ENCODE measurements around the gene ABLIM2.
A peak's percentile ranks its signal among the peaks of the same experiment; 100 is the strongest.

Gene ABLIM2

DNA sequence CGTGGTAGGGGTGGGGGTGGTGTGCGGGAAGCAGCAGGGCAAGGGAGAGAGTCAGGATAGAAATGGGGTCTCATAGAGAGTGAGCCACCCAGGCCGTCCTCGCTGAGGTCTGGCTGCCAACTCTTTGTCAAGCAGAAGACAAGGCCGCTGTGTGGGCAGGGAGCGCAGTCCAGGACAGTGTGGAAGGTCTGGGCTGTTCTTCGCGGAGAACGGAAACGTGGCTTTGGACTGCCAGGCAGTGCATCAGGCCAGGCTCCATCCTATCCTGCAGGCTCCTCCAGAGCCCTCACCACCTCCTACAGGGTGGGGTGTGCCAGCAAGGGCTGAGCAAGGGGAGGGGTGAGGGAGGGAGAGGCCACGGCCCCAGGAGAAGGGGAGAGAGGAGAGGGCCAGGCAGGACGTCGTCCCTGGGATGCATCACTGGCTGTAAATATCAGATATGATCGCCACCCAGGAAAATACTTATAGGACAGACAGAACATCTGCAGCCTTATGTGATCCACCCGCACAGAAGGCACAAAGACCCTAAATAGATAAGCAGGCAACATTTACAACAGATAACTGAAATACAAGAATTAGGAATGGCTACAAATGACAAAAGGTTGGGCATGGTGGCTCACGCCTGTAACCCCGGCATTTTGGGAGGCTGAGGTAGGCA lies 85.3 kb downstream of the ABLIM2 start:
- DNase-seq: no peak

DNA sequence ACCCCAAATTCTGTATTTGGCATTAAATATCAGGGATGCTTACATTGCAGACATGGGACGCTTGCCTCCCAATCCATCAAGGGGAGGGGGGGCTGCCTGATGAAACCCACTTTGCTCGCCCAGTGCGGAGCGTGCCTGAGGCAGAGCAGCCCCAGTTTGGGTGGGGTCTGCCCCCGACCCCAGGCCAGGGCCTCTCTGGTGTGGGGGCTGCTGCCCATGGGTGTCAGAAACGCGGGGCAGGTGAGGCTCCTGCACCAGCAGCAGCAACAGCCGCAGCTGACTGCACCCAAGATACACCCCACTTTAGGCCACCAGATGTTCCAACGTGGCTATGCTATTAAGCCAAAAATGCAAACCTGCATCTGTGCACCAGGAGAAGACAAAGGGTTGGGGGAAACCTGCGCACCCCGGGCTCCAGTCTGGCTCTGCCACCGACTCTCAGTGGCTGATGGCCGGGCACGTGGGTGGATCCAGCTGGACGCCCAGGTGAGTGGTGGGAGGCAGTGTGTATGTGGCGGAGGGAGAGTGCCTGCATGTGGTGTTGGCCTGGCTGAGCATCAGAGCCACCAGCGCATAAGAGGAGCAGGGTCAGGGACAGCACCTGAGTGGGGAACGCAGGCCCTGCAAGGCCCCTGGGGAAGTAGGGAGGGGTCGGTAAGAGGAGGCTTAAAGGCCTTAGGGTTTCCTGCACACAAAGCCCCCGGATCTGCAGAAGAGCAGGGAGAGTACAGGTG lies 86.2 kb downstream of the ABLIM2 start:
- no peak for DNase-seq

DNA sequence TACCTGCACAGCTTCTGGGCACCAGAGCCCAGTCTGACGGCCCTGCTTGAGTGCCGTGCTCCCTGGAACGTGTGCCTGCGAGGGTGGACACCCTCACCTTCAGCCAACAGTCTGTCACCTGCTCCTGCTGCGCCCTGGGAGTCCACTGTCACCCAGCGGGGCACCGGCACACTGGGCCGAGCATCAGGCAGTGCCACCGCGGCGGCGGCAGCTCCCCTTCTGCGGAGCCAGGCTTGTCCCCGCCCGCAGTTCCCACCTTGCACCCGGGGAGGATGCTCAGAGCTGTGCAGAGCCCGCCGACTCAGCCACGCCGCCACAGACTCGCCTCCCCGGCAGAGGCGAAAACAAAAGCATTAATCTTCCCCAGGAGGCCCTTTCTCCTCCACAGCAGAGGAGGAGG lies 86.8 kb downstream of the ABLIM2 start:
- DNase-seq: peak in 13 of 56 donors; percentile 31 to 78 (median 40)

DNA sequence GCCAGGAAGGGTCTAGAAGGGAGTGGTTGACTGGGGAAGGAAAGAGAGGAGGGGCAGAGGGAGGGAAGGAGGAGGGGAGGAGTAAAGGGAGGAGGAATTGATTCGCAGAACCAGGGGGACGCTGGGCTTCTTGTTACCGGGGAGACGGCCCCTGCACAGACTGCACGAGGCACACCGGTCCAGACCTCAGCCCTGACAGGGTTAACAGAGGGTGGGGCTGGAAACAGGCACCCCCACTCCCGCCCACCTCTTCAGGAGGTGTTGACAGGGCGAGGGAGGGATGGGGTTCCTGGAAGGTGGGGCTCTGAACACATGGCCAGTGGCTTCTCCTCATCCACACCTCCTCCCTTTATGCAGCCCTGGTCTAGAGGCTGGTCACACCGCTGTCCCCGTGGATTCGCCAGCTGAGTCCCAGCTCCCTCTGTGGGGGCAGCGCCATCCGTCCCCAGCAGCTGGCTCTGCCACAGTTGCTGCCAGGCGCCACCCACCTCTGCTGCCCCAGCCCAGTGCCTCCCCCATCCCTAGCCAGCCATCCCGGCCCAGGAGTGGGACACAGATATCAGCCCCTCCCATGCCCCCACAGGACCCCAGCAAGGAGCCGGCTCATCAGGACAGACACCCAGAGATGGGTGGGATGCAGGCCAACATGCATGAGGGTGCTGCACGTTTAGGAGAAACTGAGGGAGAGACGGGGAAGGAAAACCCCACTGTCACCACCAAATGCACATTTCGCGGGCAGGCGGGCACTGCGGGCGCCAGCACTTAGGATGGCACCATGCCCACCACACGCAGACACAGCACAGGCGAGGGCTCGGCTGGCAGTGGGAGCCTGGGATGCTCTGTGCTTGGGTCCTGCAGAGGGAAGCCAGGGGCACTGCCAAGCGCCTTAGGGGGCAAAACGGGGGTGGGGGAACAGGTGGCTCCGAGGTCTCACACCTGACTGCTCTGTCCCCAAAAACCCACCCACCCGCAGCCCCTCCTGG lies 87.6 kb downstream of the ABLIM2 start:
- DNase-seq: peak in 12 of 56 donors; percentile 36 to 69 (median 52)

DNA sequence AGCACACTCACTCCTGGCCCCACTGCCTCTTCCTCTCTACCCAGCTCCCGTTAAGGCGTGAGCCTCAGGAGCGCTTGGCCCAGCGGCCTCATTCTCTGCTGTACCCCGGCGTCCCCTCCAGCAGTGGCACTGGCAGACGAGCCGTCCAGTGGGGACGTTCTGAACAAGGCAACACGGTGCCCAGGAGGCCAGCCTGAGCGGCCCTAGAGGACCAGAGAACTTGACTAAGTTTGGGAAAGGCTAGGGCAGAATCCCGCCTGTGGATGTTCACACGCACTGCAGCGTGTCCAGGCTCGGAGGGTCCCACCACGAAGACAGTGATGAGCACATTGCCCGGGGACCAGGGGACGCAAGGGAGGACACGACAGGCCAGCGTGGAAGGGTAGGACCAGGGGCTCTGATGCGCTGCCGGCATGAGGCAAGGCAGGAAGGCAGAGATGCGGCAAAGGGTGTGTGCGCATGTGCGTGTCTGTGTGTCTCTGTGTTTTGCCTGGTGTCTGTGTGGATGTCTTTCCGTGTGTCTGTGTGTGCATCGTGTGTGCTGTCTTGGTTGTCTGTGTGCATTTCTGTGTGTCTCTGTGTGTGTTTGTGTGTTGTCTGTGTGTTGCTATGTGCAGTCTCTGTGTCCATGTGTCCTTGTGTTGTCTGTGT lies 89.4 kb downstream of the ABLIM2 start:
- DNase-seq: no peak

DNA sequence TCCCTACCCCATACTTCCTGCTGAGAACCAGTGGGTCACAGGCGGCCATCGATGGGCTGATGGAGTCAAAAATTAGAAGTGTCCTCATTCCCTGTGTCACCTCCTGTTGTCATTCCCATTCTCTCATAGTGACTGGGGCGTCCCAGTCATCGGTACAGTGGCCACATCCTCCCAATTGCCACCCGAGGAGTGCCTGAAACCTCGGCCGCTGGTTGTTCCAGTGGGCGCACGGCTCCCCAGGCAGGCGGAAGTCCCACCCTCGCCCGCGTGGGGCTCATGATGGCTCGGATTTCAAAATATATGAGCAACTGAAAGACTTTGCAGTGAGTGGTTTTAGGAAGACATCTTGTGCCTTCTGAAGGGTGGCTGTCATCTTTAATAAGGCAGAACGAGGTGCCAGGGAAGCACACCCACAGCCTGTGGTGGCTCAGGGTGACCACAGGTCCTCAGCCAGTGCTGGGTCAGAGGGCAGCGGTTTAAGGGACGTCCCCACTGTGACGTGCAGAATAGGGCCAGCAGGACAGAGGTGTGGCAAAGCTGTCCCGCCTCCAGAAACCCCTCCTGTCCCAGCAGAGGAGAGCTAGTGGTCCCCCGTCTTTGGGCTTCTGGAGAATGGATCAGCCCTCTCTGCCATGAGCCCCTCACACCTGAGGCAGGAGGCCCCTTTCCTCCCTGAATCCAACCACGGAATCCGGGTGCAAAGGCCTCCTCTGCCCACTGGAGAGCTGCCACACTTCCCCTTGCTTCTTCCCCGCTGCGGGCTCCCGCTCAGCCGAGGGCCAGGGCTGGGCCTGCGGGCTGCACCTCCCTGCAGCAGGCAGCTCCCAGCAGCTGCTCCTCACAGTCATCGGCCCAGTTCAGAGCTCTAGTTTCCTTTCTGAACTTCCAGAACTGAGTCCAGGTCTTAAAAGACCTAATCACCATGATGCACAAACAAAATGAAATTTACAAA lies 90.4 kb downstream of the ABLIM2 start:
- DNase-seq: no peak

DNA sequence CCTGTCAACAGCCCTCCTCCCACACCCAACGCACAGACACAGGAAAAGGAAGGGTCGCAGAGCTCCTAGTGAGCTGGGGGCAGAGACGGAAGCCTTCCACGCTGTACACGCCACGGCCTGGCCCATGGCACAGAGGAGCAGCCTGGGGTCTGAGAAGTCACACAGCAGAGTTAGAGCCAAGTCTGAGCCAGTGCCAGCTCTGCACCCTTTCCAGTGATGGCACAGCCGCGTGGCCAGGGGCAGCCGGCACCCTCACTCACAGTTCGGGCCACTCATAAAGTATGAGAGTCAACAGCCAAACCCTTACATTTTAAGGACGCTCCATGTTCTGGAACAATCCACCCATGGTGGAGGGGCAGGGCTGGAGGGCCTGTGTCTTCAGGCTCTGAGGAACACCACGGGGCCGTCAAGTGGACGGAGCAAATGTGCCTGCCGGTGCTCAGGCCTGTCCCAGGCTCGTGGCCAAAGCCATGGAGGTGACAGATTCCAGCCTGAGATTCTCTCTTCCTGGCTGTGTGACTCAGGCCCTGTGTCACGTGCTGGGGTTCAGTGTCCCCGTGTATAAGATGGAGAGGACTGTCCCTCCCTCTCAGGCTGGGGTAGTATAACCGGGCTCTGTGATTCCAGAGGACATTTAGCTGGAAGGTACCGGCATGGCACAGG lies 91.2 kb downstream of the ABLIM2 start:
- no peak for DNase-seq

DNA sequence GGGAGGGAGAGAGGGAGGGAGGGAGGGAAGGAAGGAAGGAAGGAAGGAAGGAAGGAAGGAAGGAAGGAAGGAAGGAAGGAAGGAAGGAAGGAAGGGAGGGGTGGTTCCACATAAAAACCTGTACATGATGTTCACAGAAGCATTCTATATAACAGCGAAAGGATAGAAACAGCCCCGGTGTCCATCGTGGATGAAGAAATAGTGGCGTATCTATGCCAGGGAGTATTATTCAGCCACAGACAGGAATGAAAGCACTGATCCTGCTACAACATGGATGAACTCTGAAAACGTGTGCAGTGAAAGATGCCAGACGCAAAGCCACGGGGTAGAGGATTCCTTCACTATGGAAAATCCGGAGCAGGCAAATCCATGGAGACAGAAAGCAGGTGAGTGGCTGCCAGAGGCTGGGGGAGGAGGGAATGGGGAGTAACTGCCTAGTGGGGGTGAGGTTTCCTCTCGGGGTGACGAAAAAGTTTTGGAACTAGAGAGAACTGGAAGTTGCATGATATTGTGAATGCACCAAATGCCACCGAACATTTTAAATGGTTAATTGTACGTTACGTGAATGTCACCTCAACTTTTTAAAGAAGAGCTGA lies 92.2 kb downstream of the ABLIM2 start:
- peak in 4 of 56 donors; percentile 21 to 49 (median 39) for DNase-seq

DNA sequence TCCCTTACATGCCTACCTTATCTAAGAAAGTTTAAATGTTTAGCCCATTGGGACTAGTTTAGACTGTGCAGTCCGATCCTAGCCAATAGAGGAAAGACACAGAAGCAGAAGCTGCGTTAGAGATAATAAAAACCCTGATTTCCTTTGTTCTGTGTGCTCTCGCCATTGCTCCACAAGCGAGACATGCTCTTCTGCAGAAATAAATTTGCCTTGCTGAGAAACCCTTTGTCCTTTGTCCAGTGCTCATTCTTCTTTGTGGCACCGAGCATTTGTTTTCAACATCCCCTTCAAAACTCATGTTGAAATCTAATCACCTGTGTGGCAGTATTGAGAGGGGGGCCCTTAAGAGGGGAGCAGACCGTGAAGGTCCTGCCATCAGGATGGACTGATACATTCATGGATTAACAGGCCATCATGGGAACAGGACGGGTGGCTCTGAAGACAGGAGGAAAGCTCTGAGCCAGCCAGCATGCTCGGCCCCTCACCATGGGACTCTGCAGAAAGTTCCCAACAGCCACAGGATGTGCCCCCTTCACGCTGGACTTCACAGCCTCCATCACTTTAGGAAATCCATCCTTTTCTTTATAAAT lies 94.5 kb downstream of the ABLIM2 start:
- no peak for DNase-seq

DNA sequence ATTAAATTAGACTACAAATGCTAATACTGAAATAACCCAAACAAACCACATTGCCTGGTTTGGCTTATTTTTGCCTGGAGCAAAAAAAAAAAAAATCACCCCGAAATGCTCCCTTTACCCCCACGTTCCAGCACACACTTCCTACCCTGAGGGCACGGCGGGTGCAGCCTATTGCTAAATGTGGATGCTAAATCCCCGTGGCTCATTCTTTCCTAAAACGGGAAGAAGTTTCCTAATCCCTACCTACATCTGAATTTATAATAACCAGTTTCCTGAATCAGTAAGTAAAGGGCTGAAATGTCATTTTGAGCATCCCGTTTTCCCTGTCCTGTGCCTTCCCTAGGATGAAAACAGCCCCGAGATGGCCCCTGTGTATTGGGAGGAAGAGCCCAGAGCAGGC lies 97.0 kb downstream of the ABLIM2 start:
- DNase-seq: no peak

DNA sequence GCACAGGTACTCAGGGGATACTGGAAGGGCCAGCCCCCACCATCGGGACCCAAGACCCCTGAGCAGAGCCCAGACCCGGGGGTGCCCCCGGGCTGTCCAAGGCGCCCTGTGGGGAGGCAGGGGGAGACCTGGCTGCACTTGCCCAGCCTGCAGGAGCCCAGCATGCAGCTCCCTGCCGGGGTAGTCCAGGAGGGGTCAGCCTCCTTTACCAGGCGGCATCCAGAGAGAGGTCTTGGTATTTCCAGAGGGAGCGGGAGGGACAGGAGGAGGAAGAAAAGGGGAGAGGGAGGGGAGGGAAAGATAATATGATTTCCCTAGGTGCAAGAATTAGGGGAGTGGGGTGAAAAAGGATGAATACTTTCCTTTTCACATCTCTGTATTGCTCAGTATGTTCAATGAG lies 97.5 kb downstream of the ABLIM2 start:
- no peak for DNase-seq

DNA sequence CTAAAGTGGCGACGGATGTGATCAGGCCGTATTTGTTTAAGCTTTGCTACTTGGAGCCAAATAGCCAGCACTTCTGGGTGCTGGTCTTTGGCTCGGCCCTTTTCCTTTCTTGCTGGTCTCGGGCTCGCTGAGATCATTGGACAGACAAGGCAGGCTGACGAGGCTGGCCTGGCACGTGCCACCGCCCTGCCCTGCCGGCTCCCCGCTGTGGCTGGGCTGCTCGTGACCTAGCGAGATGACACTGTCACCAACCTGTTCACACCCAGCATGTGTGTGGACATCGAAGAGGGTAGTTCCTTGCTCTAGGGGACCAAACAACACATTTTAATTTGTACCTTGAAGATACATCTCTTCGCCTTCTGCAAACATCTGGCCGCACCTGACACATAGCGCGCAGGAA lies 98.0 kb downstream of the ABLIM2 start:
- DNase-seq: no peak

DNA sequence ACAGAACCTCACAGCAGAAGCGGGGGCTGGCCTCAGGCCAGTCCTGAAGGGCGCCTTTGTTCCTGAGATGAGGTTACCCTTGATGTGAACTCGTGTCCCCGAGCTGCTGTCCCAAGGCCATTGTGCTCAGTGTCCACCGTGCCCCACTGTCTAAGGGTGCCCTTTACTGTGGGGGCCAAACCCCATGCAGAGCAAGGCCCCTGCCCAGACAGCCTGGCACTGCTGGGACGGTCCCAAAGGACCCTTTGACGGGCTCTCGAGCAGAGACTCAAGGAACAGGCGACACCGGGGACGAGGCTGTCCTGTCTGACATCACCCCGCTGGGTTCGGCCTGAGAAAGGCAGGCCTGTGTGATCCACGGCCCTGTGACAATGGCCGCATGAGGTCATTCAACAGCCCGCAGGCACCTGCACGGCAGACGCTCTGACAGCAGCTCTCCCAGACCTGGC lies 100.6 kb downstream of the ABLIM2 start:
- peak in 6 of 56 donors; percentile 33 to 71 (median 45) for DNase-seq

DNA sequence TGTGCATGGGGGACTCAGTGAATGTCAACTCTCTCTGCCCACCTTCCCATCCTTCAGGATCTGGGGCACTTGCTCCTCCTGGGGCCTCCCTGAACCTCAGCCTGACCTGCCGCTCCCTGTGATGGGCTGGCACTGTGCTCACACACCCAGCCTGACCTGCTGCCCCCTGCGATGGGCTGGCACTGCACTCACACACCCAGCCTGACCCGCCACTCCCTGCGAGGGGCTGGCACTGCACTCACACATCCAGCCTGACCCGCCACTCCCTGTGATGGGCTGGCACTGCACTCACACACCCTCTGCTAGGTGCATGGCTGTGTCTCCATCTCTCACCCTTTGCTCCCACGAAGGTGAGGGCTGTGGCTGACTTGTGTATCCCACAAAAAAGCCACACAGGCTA lies 103.4 kb downstream of the ABLIM2 start:
- DNase-seq: no peak

DNA sequence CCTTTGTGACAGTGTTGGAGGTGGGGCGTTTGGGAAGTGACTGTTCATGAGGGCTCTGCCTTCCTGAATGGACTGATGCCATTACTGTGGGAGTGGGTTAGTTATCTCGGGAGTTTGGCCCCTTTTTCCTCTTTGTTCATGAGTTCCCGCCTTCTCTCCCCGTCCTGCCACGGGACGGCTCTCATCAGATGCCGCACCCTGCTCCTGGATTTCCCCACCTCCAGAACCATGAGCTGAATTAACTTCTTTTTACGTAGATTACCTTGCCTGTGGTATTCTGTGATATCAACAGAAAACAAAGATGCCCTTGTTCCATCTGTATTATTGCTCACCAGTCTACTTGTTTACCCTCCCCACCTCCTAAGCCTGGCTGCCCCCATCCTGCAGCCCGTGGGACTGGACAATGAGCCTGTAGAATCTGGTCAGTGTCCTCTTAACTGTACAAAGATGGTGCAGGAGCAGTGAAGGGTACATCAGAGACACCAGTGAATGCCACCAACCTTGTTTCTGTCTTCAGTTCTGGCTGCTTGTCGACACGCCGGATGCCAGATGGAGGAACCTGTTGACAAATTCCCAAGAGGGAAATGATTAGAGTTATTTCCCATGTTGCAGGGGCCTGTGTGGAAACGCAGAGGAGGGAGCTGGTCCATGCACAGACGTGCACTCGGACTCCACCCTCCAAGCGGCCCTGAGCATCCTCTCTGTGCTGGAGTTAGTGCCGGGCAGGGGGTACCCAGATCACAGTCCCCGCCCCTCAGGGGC lies 104.7 kb downstream of the ABLIM2 start:
- no peak for DNase-seq

DNA sequence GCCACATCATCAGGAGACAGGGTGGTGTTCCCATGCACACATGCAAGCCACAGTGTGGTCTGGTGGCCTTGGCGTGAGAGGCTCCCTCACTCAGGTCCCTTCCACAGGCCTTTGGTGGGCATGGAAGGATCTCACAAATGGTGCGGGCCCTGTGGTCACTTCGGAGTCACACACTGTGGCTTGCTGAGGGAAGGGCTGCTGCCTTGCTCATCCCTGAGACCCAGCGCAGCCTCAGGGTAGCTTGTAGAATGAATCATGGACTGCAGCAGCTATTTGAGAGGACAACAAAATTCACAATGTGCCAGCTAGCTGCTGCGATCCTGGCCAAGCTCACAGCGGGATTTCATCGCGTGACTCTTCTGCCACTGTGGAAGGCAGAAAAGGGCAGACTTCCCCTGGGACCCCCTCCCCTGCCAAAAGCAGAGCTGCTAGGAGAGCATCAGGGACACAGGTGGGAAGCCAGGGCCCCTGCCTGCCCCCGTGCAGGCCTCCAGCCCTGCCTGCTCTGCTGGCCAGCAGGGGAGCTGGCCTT lies 106.4 kb downstream of the ABLIM2 start:
- no peak for DNase-seq

DNA sequence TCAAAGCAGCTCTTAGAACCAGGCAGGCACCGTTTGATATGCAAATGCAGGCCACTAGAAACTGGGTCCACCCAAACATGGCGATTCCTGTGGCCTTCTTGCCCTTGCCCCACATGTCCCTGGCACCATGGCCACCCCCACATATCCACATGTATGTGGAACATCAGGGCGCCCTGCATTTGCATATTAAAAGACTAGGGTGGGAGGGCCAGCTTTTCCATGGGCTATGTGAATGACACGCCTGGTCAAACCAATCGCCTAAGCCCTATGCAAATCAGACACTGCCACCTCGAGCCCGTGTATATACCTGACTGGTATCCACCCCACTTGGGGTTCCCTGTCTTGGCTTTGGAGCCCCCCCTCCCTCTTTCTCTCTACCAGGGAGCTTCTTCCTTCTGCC lies 107.0 kb downstream of the ABLIM2 start:
- DNase-seq: no peak

Measured in nucleus accumbens (tissue), 56 donors.